Stomach (tissue), 4 donors: ENCODE data around the gene SPEM2.

Experiments used
- EP300 ChIP-seq: sonication (generic); formaldehyde crosslinking; IDR thresholded peaks from one replicate; pipeline ENCODE4 v1.6.1; 2017; ENCODE audit warnings: antibody characterized with exemption
- POLR2A ChIP-seq, 4 donors: fragments of 450-650 bp; IDR thresholded peaks; one replicate each; pipeline ENCODE4 v1.6.1; 2016; ENCODE audit warnings: antibody characterized with exemption in 4 of 4, control low read depth in 2 of 4, mild to moderate bottlenecking in 1 of 4, moderate library complexity in 1 of 4
- POLR2AphosphoS5 ChIP-seq, 3 donors: sonication (generic); formaldehyde crosslinking; IDR thresholded peaks; one replicate each; pipeline ENCODE4 v1.6.1; 2016; ENCODE audit warnings: antibody characterized with exemption in 3 of 3
- TF ChIP-seq, protein P1 (sequence below), 7 experiments: fragments of 450-650 bp in 4 of 7; fragments of 200-600 bp in 3 of 7; sonication (generic) in 3 of 7; IDR thresholded peaks; one replicate each; pipeline ENCODE4 v1.5.1; 2016 to 2019; ENCODE audit warnings: antibody characterized with exemption in 7 of 7, control low read depth in 2 of 7, mild to moderate bottlenecking in 1 of 7

- TF ChIP-seq, protein P1, sequence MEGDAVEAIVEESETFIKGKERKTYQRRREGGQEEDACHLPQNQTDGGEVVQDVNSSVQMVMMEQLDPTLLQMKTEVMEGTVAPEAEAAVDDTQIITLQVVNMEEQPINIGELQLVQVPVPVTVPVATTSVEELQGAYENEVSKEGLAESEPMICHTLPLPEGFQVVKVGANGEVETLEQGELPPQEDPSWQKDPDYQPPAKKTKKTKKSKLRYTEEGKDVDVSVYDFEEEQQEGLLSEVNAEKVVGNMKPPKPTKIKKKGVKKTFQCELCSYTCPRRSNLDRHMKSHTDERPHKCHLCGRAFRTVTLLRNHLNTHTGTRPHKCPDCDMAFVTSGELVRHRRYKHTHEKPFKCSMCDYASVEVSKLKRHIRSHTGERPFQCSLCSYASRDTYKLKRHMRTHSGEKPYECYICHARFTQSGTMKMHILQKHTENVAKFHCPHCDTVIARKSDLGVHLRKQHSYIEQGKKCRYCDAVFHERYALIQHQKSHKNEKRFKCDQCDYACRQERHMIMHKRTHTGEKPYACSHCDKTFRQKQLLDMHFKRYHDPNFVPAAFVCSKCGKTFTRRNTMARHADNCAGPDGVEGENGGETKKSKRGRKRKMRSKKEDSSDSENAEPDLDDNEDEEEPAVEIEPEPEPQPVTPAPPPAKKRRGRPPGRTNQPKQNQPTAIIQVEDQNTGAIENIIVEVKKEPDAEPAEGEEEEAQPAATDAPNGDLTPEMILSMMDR (IDR thresholded peaks at IDR 0.05), result no peak
- TF ChIP-seq POLR2A (IDR thresholded peaks at IDR 0.05), result no peak
- TF ChIP-seq POLR2AphosphoS5 (IDR thresholded peaks at IDR 0.05), result no peak
- no peak for TF ChIP-seq EP300
Observed at GRCh38 chr17:7467498-7467897, 42.1 kb downstream of the SPEM2 start.
